AG04449 (cell line): ENCODE data around the gene CDC20.

Experiments used
- CTCF ChIA-PET: fragments of 350-600 bp; formaldehyde crosslinking; extraction: SDS; loops from one replicate; lab custom pipeline; 2021; ENCODE audit warnings: antibody characterized with exemption; lab: Yijun Ruan, JAX
- POLR2A ChIA-PET: fragments of 400-600, 350-600 bp; formaldehyde crosslinking; extraction: SDS; loops from one replicate; lab custom pipeline; 2020; ENCODE audit warnings: antibody characterized with exemption, inconsistent platforms; lab: Yijun Ruan, JAX
- DNase-seq: peaks from one replicate; pipeline ENCODE4 v3.0.0-alpha.2; 2010; ENCODE audit warnings: low read depth, low spot score
- H3K4me3 ChIP-seq: 2 replicates; pipeline ENCODE4 v1.5.1; 2011; ENCODE audit warnings: low read depth, mild to moderate bottlenecking, control low read depth, low read length
- TF ChIP-seq, protein P1 (sequence below): IDR thresholded peaks from one replicate; pipeline ENCODE4 v1.5.1; 2011; ENCODE audit warnings: mild to moderate bottlenecking, moderate library complexity, low read length, control low read depth, inconsistent platforms; ENCODE audit not compliant: insufficient read depth; ENCODE audit errors: missing control alignments

CDC20 gene

GRCh38 chr1:43405876-43406234 is 47.1 kb downstream of the CDC20 start:
- no peak overlapping the region for H3K4me3 ChIP-seq
- ChIA-PET CTCF (interaction anchor here (1.3 to 4.7 kb wide), 2 partner anchors 8 to 179 kb away, joined by 3 to 28 read pairs; no protein-coding TSS in a partner anchor), POLR2A (no interaction called here)
- TF ChIP-seq, protein P1, sequence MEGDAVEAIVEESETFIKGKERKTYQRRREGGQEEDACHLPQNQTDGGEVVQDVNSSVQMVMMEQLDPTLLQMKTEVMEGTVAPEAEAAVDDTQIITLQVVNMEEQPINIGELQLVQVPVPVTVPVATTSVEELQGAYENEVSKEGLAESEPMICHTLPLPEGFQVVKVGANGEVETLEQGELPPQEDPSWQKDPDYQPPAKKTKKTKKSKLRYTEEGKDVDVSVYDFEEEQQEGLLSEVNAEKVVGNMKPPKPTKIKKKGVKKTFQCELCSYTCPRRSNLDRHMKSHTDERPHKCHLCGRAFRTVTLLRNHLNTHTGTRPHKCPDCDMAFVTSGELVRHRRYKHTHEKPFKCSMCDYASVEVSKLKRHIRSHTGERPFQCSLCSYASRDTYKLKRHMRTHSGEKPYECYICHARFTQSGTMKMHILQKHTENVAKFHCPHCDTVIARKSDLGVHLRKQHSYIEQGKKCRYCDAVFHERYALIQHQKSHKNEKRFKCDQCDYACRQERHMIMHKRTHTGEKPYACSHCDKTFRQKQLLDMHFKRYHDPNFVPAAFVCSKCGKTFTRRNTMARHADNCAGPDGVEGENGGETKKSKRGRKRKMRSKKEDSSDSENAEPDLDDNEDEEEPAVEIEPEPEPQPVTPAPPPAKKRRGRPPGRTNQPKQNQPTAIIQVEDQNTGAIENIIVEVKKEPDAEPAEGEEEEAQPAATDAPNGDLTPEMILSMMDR, result no peak
- DNase-seq, result no peak

- no peak overlapping the region for H3K4me3 ChIP-seq
- TF ChIP-seq, protein P1, result no peak
- no peak for DNase-seq
- CTCF ChIA-PET, result interaction anchor here (1.4 to 7.7 kb wide), 3 partner anchors 20 to 181 kb away, joined by 4 to 184 read pairs (median 4); no protein-coding TSS in a partner anchor
- POLR2A ChIA-PET, result no interaction called here
These were observed 51.8 kb downstream of the CDC20 start for GRCh38 chr1:43410571-43410970.
